GM18517 (cell line): Measurements from ENCODE around the gene MTHFSD.
A peak's percentile ranks its signal among the peaks of the same experiment; 100 is the strongest.
"Not testable (repeated sequence)": the region's sequence is repeated elsewhere in the genome, so short reads cannot be mapped to it uniquely, and the experiment has no call there.

Source experiments
- ATAC-seq: cut with Tn5 transposase; IDR thresholded peaks from one replicate; pipeline ENCODE4 v1.9.1; 2021; ENCODE audit warnings: mild to moderate bottlenecking, moderate library complexity; ENCODE audit not compliant: unreplicated experiment

MTHFSD gene

GRCh38 chr16:86554917-86555703 lies at the start of gene MTHFSD:
TSS of gene MTHFSD (minus strand) at chr16:86555235. CDS start at chr16:86555184, 51 bp downstream.
- ATAC-seq: peak; percentile 69

GRCh38 chr16:86604436-86605193 lies 49.6 kb upstream of the MTHFSD start:
- ATAC-seq: no peak

GRCh38 chr16:86602521-86602920 lies 47.5 kb upstream of the MTHFSD start:
- no peak for ATAC-seq

- ATAC-seq: no peak
Observed at GRCh38 chr16:86601356-86601755, 46.3 kb upstream of the MTHFSD start.

- no peak for ATAC-seq
Observed at GRCh38 chr16:86598607-86599565, 43.9 kb upstream of the MTHFSD start.

- ATAC-seq: no peak
Observed at GRCh38 chr16:86597880-86598606, 43.0 kb upstream of the MTHFSD start.

GRCh38 chr16:86597126-86597879 lies 42.3 kb upstream of the MTHFSD start:
- ATAC-seq: no peak

GRCh38 chr16:86595983-86596605 lies 41.1 kb upstream of the MTHFSD start:
- no peak for ATAC-seq

- no peak for ATAC-seq
Observed at GRCh38 chr16:86594721-86595120, 39.7 kb upstream of the MTHFSD start.

GRCh38 chr16:86593913-86594620 lies 39.0 kb upstream of the MTHFSD start:
- ATAC-seq: no peak

- ATAC-seq: no peak
Observed at GRCh38 chr16:86591270-86591669, 36.2 kb upstream of the MTHFSD start.

- no peak for ATAC-seq
Observed at GRCh38 chr16:86590501-86591144, 35.6 kb upstream of the MTHFSD start.

GRCh38 chr16:86587955-86588354 lies 32.9 kb upstream of the MTHFSD start:
- ATAC-seq: not testable (repeated sequence)

- ATAC-seq: no peak
Observed at GRCh38 chr16:86587487-86587886, 32.5 kb upstream of the MTHFSD start.

- ATAC-seq: no peak
Observed at GRCh38 chr16:86585821-86586611, 31.0 kb upstream of the MTHFSD start.

- no peak for ATAC-seq
Observed at GRCh38 chr16:86584726-86585721, 30.0 kb upstream of the MTHFSD start.
